Measurements from ENCODE around the gene NEU2. TPM values are rescaled to one million over a fixed set of nuclear protein-coding genes. Genes with fewer than 3 reads are reported as not detected.
"Not testable (repeated sequence)": the region's sequence is repeated elsewhere in the genome, so short reads cannot be mapped to it uniquely, and the experiment has no call there.

Gene NEU2
- total RNA-seq, 2 experiments from 2014 or later: not detected

DNA sequence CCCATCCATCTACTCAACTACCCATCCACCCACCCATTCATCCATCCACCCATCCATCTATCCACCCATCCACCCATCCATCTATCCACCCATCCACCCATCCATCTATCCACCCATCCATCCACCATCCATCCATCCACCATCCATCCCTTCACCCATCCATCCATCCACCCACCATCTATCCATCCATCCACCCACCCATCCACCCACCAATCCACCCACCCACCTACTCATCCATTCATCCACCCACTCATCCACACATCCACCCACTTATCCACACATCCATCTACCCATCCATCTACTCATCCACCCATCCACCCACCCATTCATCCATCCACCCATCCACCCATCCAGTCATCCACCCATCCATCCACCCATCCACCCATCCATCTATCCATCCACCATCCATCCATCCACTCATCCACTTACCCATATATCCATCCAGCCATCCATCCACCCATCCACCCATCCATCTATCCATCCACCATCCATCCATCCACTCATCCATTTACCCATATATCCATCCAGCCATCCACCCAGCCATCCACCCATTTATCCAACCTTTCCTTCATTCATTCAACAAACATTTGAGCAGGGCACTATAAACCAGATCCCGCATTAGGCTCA, 17.3 kb upstream of the NEU2 start:
- DNase-seq (no peak), ATAC-seq (ENCODE audit: low read depth) (no peak)
- no peak overlapping the region for H3K27ac Mint-ChIP-seq
- peaks cover 2% of the 10 kb centered on the region for H3K9me3 Mint-ChIP-seq
- no peaks in the 10 kb centered on the region for H3K4me1 Mint-ChIP-seq
- POLR2A ChIA-PET: no interaction called here
- H3K27me3 Mint-ChIP-seq: peaks cover 4% of the 10 kb centered on the region
- H3K36me3 Mint-ChIP-seq: no peaks in the 10 kb centered on the region
- no peak overlapping the region for H3K4me3 Mint-ChIP-seq

DNA sequence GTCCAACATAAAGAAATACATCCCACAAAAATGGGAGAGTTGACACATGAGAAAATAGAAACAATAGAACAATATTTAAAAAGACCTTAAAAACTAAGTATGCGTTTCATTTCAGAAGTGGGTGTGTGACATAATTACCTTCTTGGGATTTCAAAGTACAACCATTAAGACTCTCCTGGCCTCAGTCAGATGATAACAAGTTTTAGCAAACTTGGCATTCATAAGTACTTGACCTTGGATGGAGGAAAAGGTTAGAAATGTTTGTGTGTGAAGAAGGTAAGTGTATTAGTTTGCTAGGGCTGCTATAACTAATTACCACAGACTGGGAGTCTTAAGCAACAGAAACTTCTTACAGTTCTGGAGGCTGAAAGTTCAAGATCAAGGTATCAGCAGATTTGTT, 14.5 kb upstream of the NEU2 start:
- POLR2A ChIA-PET: no interaction called here
- DNase-seq (no peak), ATAC-seq (ENCODE audit: low read depth) (no peak)
- Mint-ChIP-seq H3K27ac (no peak overlapping the region), H3K27me3 (peaks cover 2% of the 10 kb centered on the region), H3K9me3 (peaks cover 2% of the 10 kb centered on the region), H3K4me3 (no peak overlapping the region), H3K4me1 (no peaks in the 10 kb centered on the region), H3K36me3 (no peaks in the 10 kb centered on the region)

DNA sequence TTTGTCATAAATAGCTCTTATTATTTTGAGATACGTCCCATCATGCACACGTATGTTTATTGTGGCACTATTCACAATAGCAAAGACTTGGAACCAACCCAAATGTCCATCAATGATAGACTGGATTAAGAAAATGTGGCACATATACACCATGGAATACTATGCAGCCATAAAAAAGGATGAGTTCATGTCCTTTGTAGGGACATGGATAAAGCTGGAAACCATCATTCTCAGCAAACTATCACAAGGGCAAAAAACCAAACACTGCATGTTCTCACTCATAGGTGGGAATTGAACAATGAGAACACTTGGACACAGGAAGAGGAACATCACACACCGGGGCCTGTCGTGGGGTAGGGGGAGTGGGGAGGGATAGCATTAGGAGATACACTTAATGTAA, 12.9 kb upstream of the NEU2 start:
- H3K4me1 Mint-ChIP-seq; H3K36me3 Mint-ChIP-seq; DNase-seq; H3K9me3 Mint-ChIP-seq; POLR2A ChIA-PET; H3K4me3 Mint-ChIP-seq; H3K27me3 Mint-ChIP-seq; H3K27ac Mint-ChIP-seq; ATAC-seq (ENCODE audit: low read depth): not testable (repeated sequence)

DNA sequence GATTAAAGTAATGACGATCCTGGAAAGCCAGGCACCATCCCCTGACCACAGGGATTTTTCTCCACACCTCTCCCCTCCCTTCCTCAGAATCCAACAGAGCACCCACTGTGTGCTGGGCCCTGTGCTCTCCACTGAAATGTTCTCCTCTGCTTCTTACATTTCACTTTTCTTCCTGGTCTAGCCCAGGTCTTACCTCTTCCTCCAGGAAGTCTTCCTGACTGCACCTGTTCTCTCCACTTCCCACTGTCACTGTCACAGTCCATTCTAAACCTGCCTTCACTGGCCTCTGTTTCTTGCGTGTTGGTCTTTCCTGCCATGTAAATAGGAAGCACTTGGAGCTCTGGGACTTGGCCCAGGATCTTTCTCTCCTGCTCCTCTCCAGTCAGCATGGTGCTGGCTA, 12.0 kb upstream of the NEU2 start:
- Mint-ChIP-seq H3K27me3 (peaks cover 2% of the 10 kb centered on the region), H3K36me3 (no peaks in the 10 kb centered on the region), H3K4me1 (no peaks in the 10 kb centered on the region), H3K27ac (no peak overlapping the region), H3K4me3 (no peak overlapping the region), H3K9me3 (no peaks in the 10 kb centered on the region)
- POLR2A ChIA-PET: no interaction called here
- no peak for DNase-seq
- no peak for ATAC-seq (ENCODE audit: low read depth)

DNA sequence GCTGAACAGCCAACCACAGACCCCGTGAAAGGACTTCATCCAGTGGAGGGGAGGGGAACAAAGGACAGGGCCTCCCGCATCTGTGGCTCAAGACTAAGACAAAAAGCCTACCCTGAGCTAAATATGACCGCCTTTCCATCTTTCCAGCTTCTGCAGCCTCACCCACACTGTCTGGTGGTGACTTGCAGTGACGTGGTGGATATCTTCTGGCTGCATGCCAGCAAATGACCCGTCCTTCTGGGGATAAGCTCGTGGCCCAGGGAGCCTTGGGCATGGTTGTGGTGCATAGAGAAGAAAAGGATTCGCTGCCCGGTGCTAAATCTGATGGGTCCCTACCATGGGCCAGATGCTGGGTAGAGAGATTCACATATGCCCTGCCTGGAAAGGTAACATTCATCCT, 10.7 kb upstream of the NEU2 start:
- H3K4me1 Mint-ChIP-seq: no peaks in the 10 kb centered on the region
- no peak overlapping the region for H3K4me3 Mint-ChIP-seq
- H3K36me3 Mint-ChIP-seq: no peaks in the 10 kb centered on the region
- DNase-seq (no peak), ATAC-seq (ENCODE audit: low read depth) (no peak)
- POLR2A ChIA-PET: interaction anchor here (0.6 kb wide), 1 partner anchor 265 kb away, joined by 4 read pairs; no protein-coding TSS in a partner anchor
- H3K9me3 Mint-ChIP-seq: no peaks in the 10 kb centered on the region
- H3K27ac Mint-ChIP-seq: no peak overlapping the region
- no peaks in the 10 kb centered on the region for H3K27me3 Mint-ChIP-seq

DNA sequence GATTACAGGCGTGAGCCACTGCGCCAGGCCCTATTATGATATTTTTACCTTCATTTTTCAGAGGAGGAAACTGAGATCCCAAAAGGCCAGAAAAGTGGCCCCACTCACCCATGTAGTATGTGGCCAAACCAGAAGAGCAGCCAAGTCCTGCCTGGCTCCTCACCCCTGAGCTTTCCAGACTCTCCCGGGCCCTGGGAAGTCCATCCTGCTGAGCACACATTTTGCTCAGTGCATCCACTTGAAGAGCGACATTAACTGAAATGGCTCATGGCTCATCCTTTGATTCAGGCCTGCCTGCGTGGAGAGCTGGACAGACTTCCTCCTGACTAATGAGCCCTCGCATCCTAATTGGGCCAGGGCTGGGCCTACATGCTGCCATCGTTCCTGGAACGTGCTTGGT, 9.9 kb upstream of the NEU2 start:
- H3K36me3 Mint-ChIP-seq: no peaks in the 10 kb centered on the region
- POLR2A ChIA-PET: no interaction called here

DNA sequence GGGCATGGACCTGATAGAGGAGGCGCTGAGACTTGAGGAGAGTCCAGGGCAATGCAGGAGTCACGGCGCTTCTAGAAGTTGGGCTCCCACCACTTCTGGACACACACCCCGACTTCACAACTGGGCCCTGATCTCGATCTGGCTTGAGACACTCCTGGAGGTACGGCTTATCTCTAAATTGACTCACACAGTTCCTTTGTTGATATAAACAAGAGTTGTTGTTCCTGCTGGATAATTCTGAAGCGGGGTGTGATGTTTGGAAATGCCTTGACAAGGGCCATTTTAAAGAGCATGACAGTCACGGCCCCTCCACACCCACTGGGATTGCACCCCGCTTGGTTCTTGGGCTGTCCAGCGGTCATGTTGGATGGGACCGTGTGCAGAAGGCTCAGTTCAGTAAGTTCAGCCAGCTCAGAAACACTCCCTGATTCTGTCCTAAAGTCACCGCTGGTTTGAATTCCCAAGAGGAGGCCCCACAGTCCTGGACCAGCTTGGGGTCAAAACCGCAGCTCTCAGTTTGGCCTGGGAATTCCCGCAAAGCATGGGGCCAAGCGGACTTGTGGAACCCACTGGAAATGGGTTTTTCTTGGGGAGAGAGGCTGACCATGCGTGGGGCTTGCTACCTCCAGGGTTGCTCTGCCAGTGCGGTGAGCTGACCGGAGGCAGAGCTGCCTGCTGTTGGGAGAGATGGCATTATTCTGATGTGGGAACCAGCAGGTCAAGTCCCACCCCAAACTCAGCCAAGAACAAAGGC, 9.3 kb upstream of the NEU2 start:
- Mint-ChIP-seq H3K36me3 (no peaks in the 10 kb centered on the region), H3K27me3 (no peaks in the 10 kb centered on the region), H3K9me3 (no peaks in the 10 kb centered on the region), H3K27ac (no peak overlapping the region), H3K4me1 (no peaks in the 10 kb centered on the region), H3K4me3 (no peak overlapping the region)
- ATAC-seq (ENCODE audit: low read depth): no peak
- no peak for DNase-seq
- POLR2A ChIA-PET: no interaction called here

More for the DNA sequence above, 9.9 kb upstream of the NEU2 start:
- Mint-ChIP-seq H3K27me3 (no peaks in the 10 kb centered on the region), H3K4me3 (no peak overlapping the region), H3K4me1 (no peaks in the 10 kb centered on the region), H3K9me3 (no peaks in the 10 kb centered on the region), H3K27ac (no peak overlapping the region)
- ATAC-seq (ENCODE audit: low read depth): no peak
- no peak for DNase-seq

DNA sequence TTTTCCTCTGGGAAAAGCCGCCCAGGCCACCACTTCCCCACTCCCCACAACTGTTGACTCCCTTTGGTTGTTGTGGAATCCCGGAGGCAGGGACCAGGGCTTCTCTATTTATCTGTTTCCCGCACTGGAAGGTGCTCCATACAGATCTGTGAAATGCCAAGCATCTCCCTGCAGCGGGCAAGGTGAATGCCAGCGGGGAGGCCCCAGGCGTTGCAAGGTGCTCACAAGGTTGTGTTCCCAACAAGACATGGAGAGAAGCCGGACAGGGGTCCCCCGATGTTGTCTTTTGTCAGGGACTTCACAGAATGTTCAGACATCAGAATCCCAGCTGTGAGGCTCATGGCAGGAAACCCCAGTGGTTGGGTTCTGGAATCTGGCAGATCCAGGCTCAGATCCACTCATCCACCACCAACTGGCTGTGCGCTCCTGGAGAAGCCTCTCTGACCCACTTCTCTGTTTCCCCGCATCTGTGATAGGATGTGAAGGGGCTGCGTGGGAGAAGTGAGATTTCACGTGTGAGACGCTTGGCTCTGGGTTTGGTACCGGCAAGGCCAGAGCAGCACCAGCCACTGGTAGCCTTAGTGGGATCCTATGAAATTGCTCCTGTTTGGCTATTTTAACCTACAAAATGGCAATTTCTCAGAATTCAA, 8.6 kb upstream of the NEU2 start:
- POLR2A ChIA-PET: no interaction called here
- ATAC-seq (ENCODE audit: low read depth): no peak

DNA sequence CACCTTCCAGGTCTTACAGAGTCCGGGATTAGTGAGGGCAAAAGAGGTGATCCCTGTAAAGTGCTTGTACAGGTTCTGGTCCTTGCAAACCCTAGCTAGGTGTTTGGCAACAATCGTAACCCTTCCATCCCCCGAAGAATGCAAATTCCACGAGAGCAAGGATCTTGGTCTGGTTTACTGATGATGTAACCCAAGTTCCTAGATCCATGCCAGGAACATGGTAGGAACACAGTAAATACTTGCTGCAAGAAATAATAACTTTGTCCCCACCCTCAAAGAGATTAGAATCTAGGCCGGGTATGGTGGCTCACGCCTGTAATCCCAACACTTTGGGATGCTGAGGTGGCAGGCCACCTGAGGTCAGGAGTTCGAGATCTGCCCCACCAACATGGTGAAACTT, 6.8 kb upstream of the NEU2 start:
- H3K27me3 Mint-ChIP-seq: peaks cover 5% of the 10 kb centered on the region
- no peak overlapping the region for H3K27ac Mint-ChIP-seq
- no peaks in the 10 kb centered on the region for H3K9me3 Mint-ChIP-seq
- no peaks in the 10 kb centered on the region for H3K36me3 Mint-ChIP-seq
- ATAC-seq (ENCODE audit: low read depth) (no peak), DNase-seq (no peak)
- H3K4me1 Mint-ChIP-seq: peaks cover 3% of the 10 kb centered on the region
- POLR2A ChIA-PET: no interaction called here
- no peak overlapping the region for H3K4me3 Mint-ChIP-seq

More for the DNA sequence above, 8.6 kb upstream of the NEU2 start:
- DNase-seq: no peak
- Mint-ChIP-seq H3K4me3 (no peak overlapping the region), H3K4me1 (no peaks in the 10 kb centered on the region), H3K27me3 (peaks cover 2% of the 10 kb centered on the region), H3K36me3 (no peaks in the 10 kb centered on the region), H3K9me3 (no peaks in the 10 kb centered on the region), H3K27ac (no peak overlapping the region)

DNA sequence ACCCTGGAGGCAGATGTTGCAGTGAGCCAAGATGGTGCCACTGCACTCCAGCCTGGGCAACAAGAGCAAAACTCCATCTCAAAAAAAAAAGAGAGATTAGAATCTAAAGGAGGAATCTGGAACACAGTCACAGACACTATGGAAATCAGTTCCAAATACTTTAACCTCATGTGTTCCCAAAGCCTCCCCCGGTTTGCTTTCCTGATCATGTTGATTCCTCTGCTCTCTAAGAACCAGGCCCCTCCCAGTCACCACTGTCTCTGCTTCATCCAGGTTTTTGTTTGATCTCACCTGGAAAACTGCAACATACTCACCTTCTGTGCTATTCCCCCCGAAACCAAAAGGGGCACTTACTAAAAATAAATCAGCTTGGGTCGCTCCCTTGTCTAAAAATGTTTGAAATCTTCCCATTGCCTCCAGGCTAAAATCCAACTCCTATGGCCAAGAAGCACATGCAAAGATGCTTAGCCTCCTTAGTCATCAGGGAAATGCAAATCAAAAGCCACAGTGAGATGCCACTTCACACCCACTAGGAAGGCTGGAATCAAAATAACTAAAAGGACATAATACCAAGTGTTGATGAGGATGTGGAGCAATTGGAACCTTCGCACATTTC, 6.2 kb upstream of the NEU2 start:
- H3K9me3 Mint-ChIP-seq: no peaks in the 10 kb centered on the region
- DNase-seq: no peak
- no peak overlapping the region for H3K27ac Mint-ChIP-seq
- POLR2A ChIA-PET: no interaction called here
- peaks cover 5% of the 10 kb centered on the region for H3K27me3 Mint-ChIP-seq
- H3K36me3 Mint-ChIP-seq: no peaks in the 10 kb centered on the region
- no peak overlapping the region for H3K4me3 Mint-ChIP-seq
- no peak for ATAC-seq (ENCODE audit: low read depth)
- H3K4me1 Mint-ChIP-seq: peaks cover 3% of the 10 kb centered on the region

DNA sequence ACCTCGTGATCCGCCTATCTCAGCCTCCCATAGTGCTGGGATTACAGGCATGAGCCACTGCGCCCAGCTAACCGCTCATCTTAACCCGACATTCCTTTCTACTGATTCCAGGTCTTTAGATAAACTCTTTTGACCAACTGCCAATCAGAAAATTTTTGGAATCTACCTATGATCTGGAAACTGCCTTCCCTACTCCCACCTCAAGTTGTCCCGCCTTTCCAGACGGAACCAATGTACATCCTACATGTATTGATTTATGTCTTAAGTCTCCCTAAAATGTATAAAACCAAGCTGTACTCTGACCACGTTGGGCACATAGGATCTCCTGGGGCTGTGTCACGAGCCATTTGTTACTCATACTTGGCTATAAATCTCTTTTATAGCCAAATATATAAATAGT, 3.2 kb upstream of the NEU2 start:
- ATAC-seq (ENCODE audit: low read depth) (no peak), DNase-seq (no peak)
- POLR2A ChIA-PET: no interaction called here
- peaks cover 3% of the 10 kb centered on the region for H3K4me1 Mint-ChIP-seq
- H3K27me3 Mint-ChIP-seq: peaks cover 5% of the 10 kb centered on the region
- H3K36me3 Mint-ChIP-seq: no peaks in the 10 kb centered on the region
- H3K9me3 Mint-ChIP-seq: no peaks in the 10 kb centered on the region
- H3K27ac Mint-ChIP-seq: no peak overlapping the region
- H3K4me3 Mint-ChIP-seq: no peak overlapping the region

DNA sequence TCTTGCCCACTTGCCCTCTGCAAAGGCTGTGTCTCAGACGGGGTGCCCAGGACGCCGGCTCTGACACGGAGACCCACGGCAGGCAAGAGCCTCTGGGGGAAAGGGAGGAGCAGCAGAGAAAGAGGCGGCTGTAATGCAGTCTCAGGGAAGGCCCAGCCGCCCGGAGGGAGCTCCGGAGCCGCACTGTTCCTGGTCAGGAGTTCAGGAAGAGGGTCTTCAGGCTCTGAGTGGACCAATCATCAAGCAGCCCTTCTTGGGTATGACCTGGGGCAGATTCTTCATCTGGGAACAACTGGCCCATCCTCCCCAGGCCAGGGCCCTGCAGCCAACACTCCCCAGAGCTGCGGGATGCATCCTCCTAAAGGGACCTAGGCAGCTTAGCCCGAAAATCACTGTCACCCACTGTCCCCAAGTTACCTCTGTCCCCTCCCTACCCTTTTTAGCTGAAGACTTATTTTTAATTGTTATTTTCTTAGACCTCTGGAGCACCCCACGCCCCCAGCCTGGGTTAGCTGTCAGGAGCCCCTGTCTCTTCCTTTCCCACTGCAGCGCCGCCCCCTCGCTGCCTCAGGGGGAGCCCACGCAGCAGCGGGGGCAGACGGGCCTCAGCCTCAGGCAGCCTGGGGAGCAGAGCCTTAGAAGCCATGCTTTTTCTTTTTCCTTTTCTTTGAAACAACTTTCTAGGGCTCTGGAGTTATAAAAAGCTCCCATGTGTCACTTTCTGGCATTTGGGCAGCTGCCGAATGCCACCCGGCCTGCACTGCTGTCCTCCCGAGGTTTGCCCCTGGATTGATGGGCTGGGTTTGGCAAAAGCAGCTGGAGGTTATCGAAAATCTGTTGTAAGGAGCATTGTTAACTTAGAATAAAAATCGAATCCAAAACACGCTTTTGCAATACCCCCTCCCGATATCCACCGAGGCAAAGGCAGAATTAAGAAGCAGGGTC, 644 bp upstream of the NEU2 start:
- no peak for DNase-seq
- H3K36me3 Mint-ChIP-seq: no peaks in the 10 kb centered on the region
- peaks cover 3% of the 10 kb centered on the region for H3K4me1 Mint-ChIP-seq
- no peak overlapping the region for H3K4me3 Mint-ChIP-seq
- no peak overlapping the region for H3K27ac Mint-ChIP-seq
- no peaks in the 10 kb centered on the region for H3K9me3 Mint-ChIP-seq
- ATAC-seq (ENCODE audit: low read depth): no peak
- H3K27me3 Mint-ChIP-seq: peaks cover 5% of the 10 kb centered on the region
- POLR2A ChIA-PET: no interaction called here

DNA sequence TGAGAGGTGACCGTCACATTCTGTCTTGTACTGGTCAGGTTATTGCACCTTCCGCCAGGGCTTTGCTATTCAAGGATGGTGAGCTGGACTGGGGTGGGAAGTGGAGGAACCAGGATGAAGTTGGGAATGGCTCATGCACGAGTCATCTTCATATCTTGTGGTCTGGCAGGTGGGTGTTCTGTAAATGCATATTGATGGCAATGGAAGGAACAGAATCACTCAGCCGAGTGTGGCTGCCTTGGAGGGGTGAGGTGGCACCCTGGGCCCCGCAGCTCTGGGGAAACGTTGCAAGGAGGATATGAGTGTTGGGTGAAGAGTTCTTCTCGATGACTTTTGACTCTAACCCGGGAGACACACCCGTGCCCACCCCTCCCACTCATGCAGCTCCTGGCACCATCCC, 1.2 kb downstream of the NEU2 start:
- Mint-ChIP-seq H3K4me1 (peaks cover 3% of the 10 kb centered on the region), H3K4me3 (no peak overlapping the region), H3K36me3 (no peaks in the 10 kb centered on the region), H3K27ac (no peak overlapping the region), H3K9me3 (no peaks in the 10 kb centered on the region), H3K27me3 (peaks cover 5% of the 10 kb centered on the region)
- POLR2A ChIA-PET: no interaction called here
- DNase-seq: no peak
- ATAC-seq (ENCODE audit: low read depth): no peak
